ENCODE data around the gene ZNF526. TPM values are rescaled to one million over a fixed set of nuclear protein-coding genes. Genes with fewer than 3 reads are reported as not detected.

Gene ZNF526
- total and polyA plus RNA-seq, 4 donors, result 1.7 to 8.8 (median 3.8) TPM

GRCh38 chr19:42273407-42274064 is 53.4 kb downstream of the ZNF526 start:
- Histone ChIP-seq H3K36me3 (ENCODE audit: control insufficient read depth in 4 of 4, insufficient read depth in 3 of 4, low read depth in 1 of 4, low read length in 3 of 4) (peaks cover 5 to 21% (median 12%) of the 10 kb centered on the region in 4 donors), H3K4me3 (ENCODE audit: low read depth in 1 of 3, low read length in 3 of 3) (no peak overlapping the region), H3K9me3 (ENCODE audit: control insufficient read depth in 4 of 4, low read length in 3 of 4) (no peaks in the 10 kb centered on the region), H3K27ac (ENCODE audit: low read depth in 1 of 2, low read length in 2 of 2) (no peak overlapping the region), H3K9ac (ENCODE audit: low read depth in 1 of 2, low read length in 2 of 2) (no peak overlapping the region), H3K4me1 (ENCODE audit: control insufficient read depth in 4 of 4, insufficient read depth in 4 of 4, low read length in 3 of 4) (peaks cover 17 to 52% (median 29%) of the 10 kb centered on the region in 4 donors), H3K27me3 (ENCODE audit: control insufficient read depth in 4 of 4, insufficient read depth in 4 of 4, low read length in 3 of 4) (no peaks in the 10 kb centered on the region)
- WGBS, result 97% methylated on average over 43 of the region's 43 CpGs
- DNase-seq (ENCODE audit: low spot score), result peak; percentile 32
- no peak for TF ChIP-seq EGR1 (IDR thresholded peaks at IDR 0.05; ENCODE audit: low read depth in 2 of 2)
- TF ChIP-seq, protein P1, sequence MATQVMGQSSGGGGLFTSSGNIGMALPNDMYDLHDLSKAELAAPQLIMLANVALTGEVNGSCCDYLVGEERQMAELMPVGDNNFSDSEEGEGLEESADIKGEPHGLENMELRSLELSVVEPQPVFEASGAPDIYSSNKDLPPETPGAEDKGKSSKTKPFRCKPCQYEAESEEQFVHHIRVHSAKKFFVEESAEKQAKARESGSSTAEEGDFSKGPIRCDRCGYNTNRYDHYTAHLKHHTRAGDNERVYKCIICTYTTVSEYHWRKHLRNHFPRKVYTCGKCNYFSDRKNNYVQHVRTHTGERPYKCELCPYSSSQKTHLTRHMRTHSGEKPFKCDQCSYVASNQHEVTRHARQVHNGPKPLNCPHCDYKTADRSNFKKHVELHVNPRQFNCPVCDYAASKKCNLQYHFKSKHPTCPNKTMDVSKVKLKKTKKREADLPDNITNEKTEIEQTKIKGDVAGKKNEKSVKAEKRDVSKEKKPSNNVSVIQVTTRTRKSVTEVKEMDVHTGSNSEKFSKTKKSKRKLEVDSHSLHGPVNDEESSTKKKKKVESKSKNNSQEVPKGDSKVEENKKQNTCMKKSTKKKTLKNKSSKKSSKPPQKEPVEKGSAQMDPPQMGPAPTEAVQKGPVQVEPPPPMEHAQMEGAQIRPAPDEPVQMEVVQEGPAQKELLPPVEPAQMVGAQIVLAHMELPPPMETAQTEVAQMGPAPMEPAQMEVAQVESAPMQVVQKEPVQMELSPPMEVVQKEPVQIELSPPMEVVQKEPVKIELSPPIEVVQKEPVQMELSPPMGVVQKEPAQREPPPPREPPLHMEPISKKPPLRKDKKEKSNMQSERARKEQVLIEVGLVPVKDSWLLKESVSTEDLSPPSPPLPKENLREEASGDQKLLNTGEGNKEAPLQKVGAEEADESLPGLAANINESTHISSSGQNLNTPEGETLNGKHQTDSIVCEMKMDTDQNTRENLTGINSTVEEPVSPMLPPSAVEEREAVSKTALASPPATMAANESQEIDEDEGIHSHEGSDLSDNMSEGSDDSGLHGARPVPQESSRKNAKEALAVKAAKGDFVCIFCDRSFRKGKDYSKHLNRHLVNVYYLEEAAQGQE (IDR thresholded peaks at IDR 0.05), result no peak
- no peak for TF ChIP-seq HNF4A (conservative IDR thresholded peaks at IDR 0.05)
- TF ChIP-seq, protein P2, sequence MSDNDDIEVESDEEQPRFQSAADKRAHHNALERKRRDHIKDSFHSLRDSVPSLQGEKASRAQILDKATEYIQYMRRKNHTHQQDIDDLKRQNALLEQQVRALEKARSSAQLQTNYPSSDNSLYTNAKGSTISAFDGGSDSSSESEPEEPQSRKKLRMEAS (IDR thresholded peaks at IDR 0.05), result no peak
- no peak for TF ChIP-seq RXRA (IDR thresholded peaks at IDR 0.05)
- no peak for TF ChIP-seq NR2F2 (IDR thresholded peaks at IDR 0.05)
- TF ChIP-seq, protein P3, sequence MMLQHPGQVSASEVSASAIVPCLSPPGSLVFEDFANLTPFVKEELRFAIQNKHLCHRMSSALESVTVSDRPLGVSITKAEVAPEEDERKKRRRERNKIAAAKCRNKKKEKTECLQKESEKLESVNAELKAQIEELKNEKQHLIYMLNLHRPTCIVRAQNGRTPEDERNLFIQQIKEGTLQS (IDR thresholded peaks at IDR 0.05), result no peak
- TF ChIP-seq HNF4G (IDR thresholded peaks at IDR 0.05), result no peak
- no peak for TF ChIP-seq YY1 (IDR thresholded peaks at IDR 0.05)
- TF ChIP-seq, protein P4, sequence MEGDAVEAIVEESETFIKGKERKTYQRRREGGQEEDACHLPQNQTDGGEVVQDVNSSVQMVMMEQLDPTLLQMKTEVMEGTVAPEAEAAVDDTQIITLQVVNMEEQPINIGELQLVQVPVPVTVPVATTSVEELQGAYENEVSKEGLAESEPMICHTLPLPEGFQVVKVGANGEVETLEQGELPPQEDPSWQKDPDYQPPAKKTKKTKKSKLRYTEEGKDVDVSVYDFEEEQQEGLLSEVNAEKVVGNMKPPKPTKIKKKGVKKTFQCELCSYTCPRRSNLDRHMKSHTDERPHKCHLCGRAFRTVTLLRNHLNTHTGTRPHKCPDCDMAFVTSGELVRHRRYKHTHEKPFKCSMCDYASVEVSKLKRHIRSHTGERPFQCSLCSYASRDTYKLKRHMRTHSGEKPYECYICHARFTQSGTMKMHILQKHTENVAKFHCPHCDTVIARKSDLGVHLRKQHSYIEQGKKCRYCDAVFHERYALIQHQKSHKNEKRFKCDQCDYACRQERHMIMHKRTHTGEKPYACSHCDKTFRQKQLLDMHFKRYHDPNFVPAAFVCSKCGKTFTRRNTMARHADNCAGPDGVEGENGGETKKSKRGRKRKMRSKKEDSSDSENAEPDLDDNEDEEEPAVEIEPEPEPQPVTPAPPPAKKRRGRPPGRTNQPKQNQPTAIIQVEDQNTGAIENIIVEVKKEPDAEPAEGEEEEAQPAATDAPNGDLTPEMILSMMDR (IDR thresholded peaks at IDR 0.05; ENCODE audit: low read depth, low read length, missing input control), result no peak
- no peak for TF ChIP-seq GABPA (IDR thresholded peaks at IDR 0.05 in 1 of 2, conservative IDR thresholded peaks at IDR 0.05 in 1 of 2)
- no peak for TF ChIP-seq TAF1 (conservative IDR thresholded peaks at IDR 0.05)
- no peak for TF ChIP-seq ZBTB33 (IDR thresholded peaks at IDR 0.05)
- TF ChIP-seq FOXA2 (IDR thresholded peaks at IDR 0.05), result no peak
- no peak for TF ChIP-seq RAD21 (IDR thresholded peaks at IDR 0.05)
- no peak for TF ChIP-seq FOXA1 (IDR thresholded peaks at IDR 0.05)
- TF ChIP-seq JUND (IDR thresholded peaks at IDR 0.05), result no peak
